Endothelial cell of coronary artery (primary cell): Measurements from ENCODE around the gene IVNS1ABP. TPM values are rescaled to one million over a fixed set of nuclear protein-coding genes. Genes with fewer than 3 reads are reported as not detected.

Source experiments
- total RNA-seq: library from RNA; depleted of rRNA; stranded (reverse); fragments of >200 nt; gene quantifications from 2 replicates; pipeline ENCODE4 v1.2.3, GENCODE V29; 2014

The IVNS1ABP gene
- 59.5 and 68.1 TPM in 2 replicates for total RNA-seq

GRCh38 chr1:185317034-185317885 lies at the start of gene IVNS1ABP:
TSS of gene IVNS1ABP (minus strand) at chr1:185317243. CDS start at chr1:185309493, 7,750 bp downstream.

Other genes starting within 250 kb of the IVNS1ABP start
- 16.7 and 17.4 TPM in 2 replicates for gene TRMT1L, start 160.3 kb downstream of the IVNS1ABP start, total RNA-seq
- gene SWT1, start 160.1 kb downstream of the IVNS1ABP start, total RNA-seq, result 3.1 and 4.0 TPM in 2 replicates